PFSK-1 (cell line): Measurements from ENCODE around the gene MACF1.

Experiments
- FOXP2 ChIP-seq: optimal IDR thresholded peaks from 2 replicates; pipeline ENCODE3; 2011; ENCODE audit warnings: borderline replicate concordance, control low read depth, inconsistent platforms; ENCODE audit not compliant: insufficient read depth; ENCODE audit errors: extremely low read length, extremely low read depth
- POLR2AphosphoS5 ChIP-seq: IDR thresholded peaks from 2 replicates; pipeline ENCODE4 v1.6.1; 2012; ENCODE audit warnings: low read depth, mild to moderate bottlenecking, control low read depth, low read length, moderate library complexity
- REST ChIP-seq, 2 experiments: IDR thresholded peaks; 2 replicates each; pipeline versions ENCODE4 v1.6.1 to v1.8.0; 2011 to 2012; ENCODE audit warnings: low read depth in 2 of 2, low read length in 2 of 2, control low read depth in 1 of 2, inconsistent platforms in 1 of 2, mild to moderate bottlenecking in 1 of 2, moderate library complexity in 1 of 2; ENCODE audit not compliant: insufficient read depth in 1 of 2

DNA sequence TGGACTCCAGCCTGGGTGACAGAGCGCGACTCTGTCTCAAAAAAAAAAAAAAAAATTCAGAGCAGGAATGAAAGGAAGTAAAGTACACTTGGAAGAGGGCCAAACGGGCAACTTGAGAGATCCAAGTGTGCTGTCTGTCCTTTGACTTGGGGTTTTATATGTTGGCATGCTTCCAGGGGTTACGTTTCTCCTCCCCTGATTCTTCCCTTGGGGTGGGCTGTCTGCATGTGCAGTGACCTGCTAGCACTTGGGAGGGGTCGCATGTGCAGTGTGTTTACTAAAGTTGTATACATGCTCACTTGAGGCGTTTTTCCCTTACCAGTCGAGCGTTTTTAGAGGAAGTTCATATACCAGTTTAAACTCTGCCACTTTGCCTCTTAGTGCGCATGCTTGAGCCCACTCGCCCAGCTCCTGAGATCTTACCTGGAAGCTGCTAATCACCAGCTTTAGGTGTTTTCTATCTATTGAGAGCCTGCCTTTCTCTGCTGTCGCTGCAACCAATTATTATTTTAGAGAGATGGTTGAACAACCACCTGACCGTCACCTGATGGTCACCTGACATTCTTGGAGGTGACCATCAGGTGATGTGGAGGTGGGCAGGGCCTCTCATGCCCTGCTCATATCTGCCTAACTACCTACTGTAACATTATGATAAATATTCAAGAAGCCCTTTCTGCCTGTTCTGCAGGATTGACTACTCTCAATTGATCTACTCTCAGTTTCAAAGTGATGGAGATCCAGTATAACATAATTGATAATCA is 140.1 kb downstream of the MACF1 start:
- TF ChIP-seq POLR2AphosphoS5, result no peak
- no peak for TF ChIP-seq REST (IDR thresholded peaks at IDR 0.05; ENCODE audit: insufficient read depth in 1 of 2, low read depth in 2 of 2, low read length in 2 of 2)
- no peak for TF ChIP-seq FOXP2
